ENCODE results near the gene HSD3B1. TPM values are rescaled to one million over a fixed set of nuclear protein-coding genes. Genes with fewer than 3 reads are reported as not detected.
"Not testable (repeated sequence)": the region's sequence is repeated elsewhere in the genome, so short reads cannot be mapped to it uniquely, and the experiment has no call there.

Gene HSD3B1
- total RNA-seq, 1 donor from 2014 or later, result not detected

DNA sequence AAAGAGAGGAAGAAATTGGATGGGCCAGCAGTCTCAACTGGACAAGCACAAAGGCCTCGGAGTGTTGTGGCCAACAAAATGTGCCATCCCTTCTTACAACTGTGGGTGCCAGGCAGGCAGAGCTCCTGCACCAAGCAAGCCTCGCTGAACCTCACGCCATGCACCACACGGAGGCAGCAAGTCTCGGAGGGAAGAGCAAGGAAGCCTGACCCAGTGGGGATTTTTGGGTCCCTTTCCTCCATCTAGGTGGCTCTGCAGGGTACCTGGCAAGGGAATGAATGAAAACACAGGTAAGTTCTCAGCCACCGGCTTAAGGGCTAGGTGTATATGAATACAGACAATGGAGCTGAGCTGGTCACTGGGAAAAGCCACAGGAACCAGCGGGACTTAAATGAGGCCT lies 40.8 kb downstream of the HSD3B1 start:
- H3K9ac ChIP-seq (ENCODE audit: low read depth in 1 of 3, low read length in 3 of 3), result no peak overlapping the region
- no peaks in the 10 kb centered on the region for H3K9me3 ChIP-seq (ENCODE audit: control insufficient read depth in 3 of 3, low read length in 3 of 3)
- no peak overlapping the region for H3K27ac ChIP-seq (ENCODE audit: low read depth, low read length)
- no peaks in the 10 kb centered on the region for H3K4me1 ChIP-seq (ENCODE audit: control insufficient read depth in 3 of 3, insufficient read depth in 3 of 3, low read length in 3 of 3)
- peaks cover 0 to 4% (median 0%) of the 10 kb centered on the region in 3 donors for H3K27me3 ChIP-seq (ENCODE audit: control insufficient read depth in 3 of 3, insufficient read depth in 3 of 3, low read length in 3 of 3)
- H3K4me3 ChIP-seq (ENCODE audit: low read length in 3 of 3), result no peak overlapping the region
- no peaks in the 10 kb centered on the region for H3K36me3 ChIP-seq (ENCODE audit: control insufficient read depth in 3 of 3, insufficient read depth in 3 of 3, low read length in 3 of 3)

GRCh38 chr1:119549719-119550132 lies 42.7 kb downstream of the HSD3B1 start:
- Histone ChIP-seq H3K27ac (ENCODE audit: low read depth, low read length) (no peak overlapping the region), H3K9me3 (ENCODE audit: control insufficient read depth in 3 of 3, low read length in 3 of 3) (no peaks in the 10 kb centered on the region), H3K9ac (ENCODE audit: low read depth in 1 of 3, low read length in 3 of 3) (no peak overlapping the region), H3K4me1 (ENCODE audit: control insufficient read depth in 3 of 3, insufficient read depth in 3 of 3, low read length in 3 of 3) (no peaks in the 10 kb centered on the region), H3K36me3 (ENCODE audit: control insufficient read depth in 3 of 3, insufficient read depth in 3 of 3, low read length in 3 of 3) (no peaks in the 10 kb centered on the region), H3K4me3 (ENCODE audit: low read length in 3 of 3) (no peak overlapping the region), H3K27me3 (ENCODE audit: control insufficient read depth in 3 of 3, insufficient read depth in 3 of 3, low read length in 3 of 3) (peaks cover 0 to 4% (median 0%) of the 10 kb centered on the region in 3 donors)

DNA sequence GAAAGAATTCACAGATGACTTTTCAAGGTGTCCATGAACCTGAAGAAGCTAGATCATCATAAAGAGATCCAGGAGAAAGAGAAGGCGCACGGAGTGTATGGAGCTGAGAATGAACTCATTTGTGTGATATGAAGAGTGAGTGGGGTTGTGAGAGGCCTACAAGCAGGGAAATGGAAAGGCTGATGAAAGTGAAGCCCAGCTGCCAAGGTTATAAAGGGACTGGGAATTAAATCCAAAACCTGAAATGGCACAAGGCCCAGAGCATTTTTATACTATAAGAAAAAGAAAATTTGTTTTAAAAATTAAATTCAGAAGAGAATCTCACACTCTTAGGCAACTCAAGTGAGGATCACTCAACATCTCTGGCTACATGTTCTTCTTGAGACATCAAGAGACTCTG lies 43.4 kb downstream of the HSD3B1 start:
- no peaks in the 10 kb centered on the region for H3K36me3 ChIP-seq (ENCODE audit: control insufficient read depth in 3 of 3, insufficient read depth in 3 of 3, low read length in 3 of 3)
- H3K27ac ChIP-seq (ENCODE audit: low read depth, low read length), result no peak overlapping the region
- no peak overlapping the region for H3K9ac ChIP-seq (ENCODE audit: low read depth in 1 of 3, low read length in 3 of 3)
- H3K4me3 ChIP-seq (ENCODE audit: low read length in 3 of 3), result no peak overlapping the region
- H3K4me1 ChIP-seq (ENCODE audit: control insufficient read depth in 3 of 3, insufficient read depth in 3 of 3, low read length in 3 of 3), result no peaks in the 10 kb centered on the region
- H3K9me3 ChIP-seq (ENCODE audit: control insufficient read depth in 3 of 3, low read length in 3 of 3), result no peaks in the 10 kb centered on the region
- peaks cover 0 to 4% (median 0%) of the 10 kb centered on the region in 3 donors for H3K27me3 ChIP-seq (ENCODE audit: control insufficient read depth in 3 of 3, insufficient read depth in 3 of 3, low read length in 3 of 3)

DNA sequence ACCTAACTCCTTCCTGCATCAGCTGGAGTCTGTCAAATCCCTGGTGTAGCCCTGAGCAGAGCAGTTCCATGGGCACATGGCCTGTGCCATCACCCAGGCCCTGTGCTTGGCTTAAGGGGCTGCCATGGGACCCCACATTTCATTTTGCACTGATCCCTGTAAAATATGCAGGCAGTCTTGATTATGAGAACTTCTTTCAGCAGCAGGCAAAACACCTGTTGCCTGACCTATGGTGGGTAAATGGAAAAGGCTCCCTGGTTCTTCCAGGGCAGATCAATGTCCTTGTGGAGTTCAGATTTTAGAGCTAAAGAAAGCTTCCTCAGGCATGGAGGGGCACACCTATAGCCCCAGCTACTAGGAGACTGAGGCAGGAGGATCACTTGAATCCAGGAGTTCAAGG lies 44.2 kb downstream of the HSD3B1 start:
- no peak overlapping the region for H3K4me3 ChIP-seq (ENCODE audit: low read length in 3 of 3)
- no peak overlapping the region for H3K9ac ChIP-seq (ENCODE audit: low read depth in 1 of 3, low read length in 3 of 3)
- H3K27ac ChIP-seq (ENCODE audit: low read depth, low read length), result no peak overlapping the region
- no peaks in the 10 kb centered on the region for H3K4me1 ChIP-seq (ENCODE audit: control insufficient read depth in 3 of 3, insufficient read depth in 3 of 3, low read length in 3 of 3)
- no peaks in the 10 kb centered on the region for H3K9me3 ChIP-seq (ENCODE audit: control insufficient read depth in 3 of 3, low read length in 3 of 3)
- no peaks in the 10 kb centered on the region for H3K36me3 ChIP-seq (ENCODE audit: control insufficient read depth in 3 of 3, insufficient read depth in 3 of 3, low read length in 3 of 3)
- peaks cover 0 to 3% (median 0%) of the 10 kb centered on the region in 3 donors for H3K27me3 ChIP-seq (ENCODE audit: control insufficient read depth in 3 of 3, insufficient read depth in 3 of 3, low read length in 3 of 3)

DNA sequence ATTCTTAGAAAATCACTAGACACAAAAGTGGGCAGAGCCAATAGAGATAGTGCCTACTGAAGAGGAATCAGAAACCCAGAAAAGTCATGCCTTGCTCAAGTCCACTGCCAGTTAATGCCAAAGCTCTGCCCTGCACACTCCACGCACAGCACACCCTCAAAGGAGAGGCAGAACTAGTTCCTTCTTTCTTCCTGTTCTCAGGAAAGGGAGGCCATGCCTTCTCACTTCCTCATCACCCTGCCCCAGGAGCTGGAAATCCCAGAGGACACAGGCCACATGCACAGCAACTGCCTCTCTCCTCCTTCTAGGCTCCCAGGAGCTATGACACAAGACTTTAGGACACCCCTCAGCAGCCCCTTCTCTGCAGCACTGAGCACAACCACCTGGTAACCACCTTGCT lies 45.6 kb downstream of the HSD3B1 start:
- H3K27me3 ChIP-seq (ENCODE audit: control insufficient read depth in 3 of 3, insufficient read depth in 3 of 3, low read length in 3 of 3); H3K4me1 ChIP-seq (ENCODE audit: control insufficient read depth in 3 of 3, insufficient read depth in 3 of 3, low read length in 3 of 3); H3K9me3 ChIP-seq (ENCODE audit: control insufficient read depth in 3 of 3, low read length in 3 of 3); H3K4me3 ChIP-seq (ENCODE audit: low read length in 3 of 3); H3K36me3 ChIP-seq (ENCODE audit: control insufficient read depth in 3 of 3, insufficient read depth in 3 of 3, low read length in 3 of 3); H3K27ac ChIP-seq (ENCODE audit: low read depth, low read length); H3K9ac ChIP-seq (ENCODE audit: low read depth in 1 of 3, low read length in 3 of 3): not testable (repeated sequence)

DNA sequence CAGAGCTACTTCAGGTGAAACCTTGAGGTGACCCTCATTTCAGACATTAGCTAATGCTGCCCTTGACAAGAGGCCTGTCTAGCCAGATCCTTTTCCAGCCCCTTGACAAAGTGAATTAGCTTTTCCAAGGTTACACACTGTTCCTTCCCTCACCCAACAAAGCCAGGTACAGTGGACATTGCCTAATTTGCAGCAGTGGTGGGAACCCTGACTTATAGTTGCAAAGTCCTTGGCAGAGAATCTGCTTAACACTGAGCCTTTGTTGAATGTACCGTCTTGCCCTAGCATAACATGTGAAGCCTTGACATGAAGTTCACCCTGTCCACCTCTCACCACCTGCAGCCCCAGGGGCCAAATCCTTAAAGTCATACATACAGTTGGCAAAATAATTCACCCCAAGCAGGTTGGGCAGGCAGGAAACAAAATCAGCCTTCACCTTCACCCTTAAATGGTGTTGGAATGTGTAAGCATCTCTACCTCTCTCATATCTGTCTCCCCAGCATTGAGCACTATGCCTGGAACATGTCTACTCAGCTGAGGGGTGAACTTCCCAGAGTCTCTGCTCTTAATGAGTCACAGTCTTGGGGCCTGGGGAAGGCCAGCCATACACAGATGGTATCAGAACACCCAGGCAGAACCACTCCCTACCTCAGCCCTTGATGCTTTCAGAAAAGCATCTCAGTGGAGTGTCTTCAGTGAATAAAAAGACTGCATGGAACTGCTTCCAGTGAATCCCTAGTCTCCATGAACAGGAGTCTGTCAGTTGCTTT lies 46.5 kb downstream of the HSD3B1 start:
- not testable (repeated sequence) for H3K4me1 ChIP-seq (ENCODE audit: control insufficient read depth in 3 of 3, insufficient read depth in 3 of 3, low read length in 3 of 3); H3K27ac ChIP-seq (ENCODE audit: low read depth, low read length); H3K9ac ChIP-seq (ENCODE audit: low read depth in 1 of 3, low read length in 3 of 3); H3K27me3 ChIP-seq (ENCODE audit: control insufficient read depth in 3 of 3, insufficient read depth in 3 of 3, low read length in 3 of 3); H3K4me3 ChIP-seq (ENCODE audit: low read length in 3 of 3); H3K36me3 ChIP-seq (ENCODE audit: control insufficient read depth in 3 of 3, insufficient read depth in 3 of 3, low read length in 3 of 3); H3K9me3 ChIP-seq (ENCODE audit: control insufficient read depth in 3 of 3, low read length in 3 of 3)

GRCh38 chr1:119554183-119554582 lies 47.2 kb downstream of the HSD3B1 start:
- Histone ChIP-seq H3K27me3 (ENCODE audit: control insufficient read depth in 3 of 3, insufficient read depth in 3 of 3, low read length in 3 of 3) (no peaks in the 10 kb centered on the region), H3K4me3 (ENCODE audit: low read length in 3 of 3) (no peak overlapping the region), H3K9ac (ENCODE audit: low read depth in 1 of 3, low read length in 3 of 3) (no peak overlapping the region), H3K27ac (ENCODE audit: low read depth, low read length) (no peak overlapping the region), H3K4me1 (ENCODE audit: control insufficient read depth in 3 of 3, insufficient read depth in 3 of 3, low read length in 3 of 3) (no peaks in the 10 kb centered on the region), H3K9me3 (ENCODE audit: control insufficient read depth in 3 of 3, low read length in 3 of 3) (no peaks in the 10 kb centered on the region), H3K36me3 (ENCODE audit: control insufficient read depth in 3 of 3, insufficient read depth in 3 of 3, low read length in 3 of 3) (no peaks in the 10 kb centered on the region)

DNA sequence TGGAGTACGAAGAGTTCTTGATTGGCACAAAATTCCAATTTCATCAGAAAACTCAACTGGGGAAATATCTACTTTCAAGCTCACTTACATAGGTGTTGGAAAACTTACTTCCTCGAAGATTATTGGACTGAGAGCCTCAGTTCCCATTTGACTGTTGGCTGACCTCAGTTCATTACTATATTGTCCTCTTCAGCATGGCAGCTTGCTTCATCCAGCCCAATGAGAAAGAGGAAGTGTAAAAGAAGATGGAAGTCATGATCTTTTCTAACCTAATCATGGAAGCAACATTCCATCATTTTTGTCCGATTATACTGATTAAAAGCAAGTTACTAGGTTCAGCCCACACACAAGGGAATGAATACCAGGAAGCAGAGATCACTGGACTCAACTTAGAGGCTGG lies 49.4 kb downstream of the HSD3B1 start:
- Histone ChIP-seq H3K27me3 (ENCODE audit: control insufficient read depth in 3 of 3, insufficient read depth in 3 of 3, low read length in 3 of 3) (no peaks in the 10 kb centered on the region), H3K4me1 (ENCODE audit: control insufficient read depth in 3 of 3, insufficient read depth in 3 of 3, low read length in 3 of 3) (no peaks in the 10 kb centered on the region), H3K9me3 (ENCODE audit: control insufficient read depth in 3 of 3, low read length in 3 of 3) (no peaks in the 10 kb centered on the region), H3K9ac (ENCODE audit: low read depth in 1 of 3, low read length in 3 of 3) (no peak overlapping the region), H3K27ac (ENCODE audit: low read depth, low read length) (no peak overlapping the region), H3K36me3 (ENCODE audit: control insufficient read depth in 3 of 3, insufficient read depth in 3 of 3, low read length in 3 of 3) (no peaks in the 10 kb centered on the region), H3K4me3 (ENCODE audit: low read length in 3 of 3) (no peak overlapping the region)

DNA sequence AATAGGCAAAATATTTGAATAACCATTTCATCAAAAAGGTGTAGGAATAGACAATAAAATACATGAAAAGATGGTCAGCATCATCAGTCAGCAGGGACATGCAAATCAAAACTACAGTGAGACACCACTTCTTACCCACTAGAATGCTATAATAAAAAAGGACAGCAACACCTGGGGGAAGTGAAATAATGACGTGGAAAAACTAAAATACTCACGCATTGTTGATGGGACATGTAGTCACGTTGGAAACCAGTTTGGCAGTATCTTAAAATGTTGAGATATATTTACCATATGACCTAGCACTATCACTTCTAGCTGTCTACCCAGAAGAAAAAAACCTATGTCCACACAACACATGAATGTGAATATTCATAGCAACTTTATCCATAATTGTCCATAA lies 53.4 kb downstream of the HSD3B1 start:
- not testable (repeated sequence) for H3K4me1 ChIP-seq (ENCODE audit: control insufficient read depth in 3 of 3, insufficient read depth in 3 of 3, low read length in 3 of 3); H3K4me3 ChIP-seq (ENCODE audit: low read length in 3 of 3); H3K27ac ChIP-seq (ENCODE audit: low read depth, low read length); H3K36me3 ChIP-seq (ENCODE audit: control insufficient read depth in 3 of 3, insufficient read depth in 3 of 3, low read length in 3 of 3); H3K9me3 ChIP-seq (ENCODE audit: control insufficient read depth in 3 of 3, low read length in 3 of 3); H3K27me3 ChIP-seq (ENCODE audit: control insufficient read depth in 3 of 3, insufficient read depth in 3 of 3, low read length in 3 of 3); H3K9ac ChIP-seq (ENCODE audit: low read depth in 1 of 3, low read length in 3 of 3)

GRCh38 chr1:119564548-119564947 lies 57.5 kb downstream of the HSD3B1 start:
- H3K9me3 ChIP-seq (ENCODE audit: control insufficient read depth in 3 of 3, low read length in 3 of 3), result no peaks in the 10 kb centered on the region
- no peaks in the 10 kb centered on the region for H3K4me1 ChIP-seq (ENCODE audit: control insufficient read depth in 3 of 3, insufficient read depth in 3 of 3, low read length in 3 of 3)
- no peak overlapping the region for H3K27ac ChIP-seq (ENCODE audit: low read depth, low read length)
- no peaks in the 10 kb centered on the region for H3K27me3 ChIP-seq (ENCODE audit: control insufficient read depth in 3 of 3, insufficient read depth in 3 of 3, low read length in 3 of 3)
- H3K9ac ChIP-seq (ENCODE audit: low read depth in 1 of 3, low read length in 3 of 3), result no peak overlapping the region
- no peaks in the 10 kb centered on the region for H3K36me3 ChIP-seq (ENCODE audit: control insufficient read depth in 3 of 3, insufficient read depth in 3 of 3, low read length in 3 of 3)
- no peak overlapping the region for H3K4me3 ChIP-seq (ENCODE audit: low read length in 3 of 3)
